Anterior cingulate cortex (tissue), 58 donors: ENCODE results near the gene SP7.
"Not testable (repeated sequence)": the region's sequence is repeated elsewhere in the genome, so short reads cannot be mapped to it uniquely, and the experiment has no call there.

Source experiments
- DNase-seq, 58 donors: peaks; one replicate each; lab custom pipeline; 2025; lab: John Stamatoyannopoulos, UW

SP7 gene

DNA sequence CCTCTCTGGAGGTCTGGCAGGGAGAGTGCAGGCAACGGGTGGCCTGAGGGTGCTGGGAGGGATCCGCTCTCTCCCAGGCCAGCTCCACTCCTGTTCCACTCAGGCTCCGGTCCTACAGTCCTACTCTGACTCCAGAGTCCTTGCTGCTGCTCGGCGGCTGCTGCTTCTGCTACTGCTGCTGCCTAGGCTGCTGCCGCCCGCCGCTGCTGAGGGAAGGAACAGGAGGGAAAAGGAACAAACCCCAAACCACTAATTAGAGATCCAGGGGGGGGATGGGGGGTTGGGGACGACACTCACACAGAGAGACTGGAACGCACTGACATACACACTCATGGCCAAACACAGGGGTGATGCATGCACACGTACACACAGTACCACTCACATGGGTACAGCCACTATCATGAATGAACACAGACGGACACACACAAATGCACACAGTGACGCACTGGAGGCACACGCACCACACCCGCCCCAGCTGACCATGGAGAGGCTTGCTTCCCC is at the start of gene SP7:
Gene SP7 (minus strand): TSS at position 174 of the 501 bp plus-strand sequence. CDS start 708 bp downstream, outside the sequence.
- no peak for DNase-seq

GRCh38 chr12:53383258-53383657 is 47.1 kb upstream of the SP7 start:
- no peak for DNase-seq

- peak in 18 of 58 donors; percentile 3 to 30 (median 10) for DNase-seq
Measured at GRCh38 chr12:53381731-53382630, 45.8 kb upstream of the SP7 start.

- DNase-seq, result peak in 1 of 58 donors; percentile 44
Measured at GRCh38 chr12:53380794-53381730, 44.9 kb upstream of the SP7 start.

DNA sequence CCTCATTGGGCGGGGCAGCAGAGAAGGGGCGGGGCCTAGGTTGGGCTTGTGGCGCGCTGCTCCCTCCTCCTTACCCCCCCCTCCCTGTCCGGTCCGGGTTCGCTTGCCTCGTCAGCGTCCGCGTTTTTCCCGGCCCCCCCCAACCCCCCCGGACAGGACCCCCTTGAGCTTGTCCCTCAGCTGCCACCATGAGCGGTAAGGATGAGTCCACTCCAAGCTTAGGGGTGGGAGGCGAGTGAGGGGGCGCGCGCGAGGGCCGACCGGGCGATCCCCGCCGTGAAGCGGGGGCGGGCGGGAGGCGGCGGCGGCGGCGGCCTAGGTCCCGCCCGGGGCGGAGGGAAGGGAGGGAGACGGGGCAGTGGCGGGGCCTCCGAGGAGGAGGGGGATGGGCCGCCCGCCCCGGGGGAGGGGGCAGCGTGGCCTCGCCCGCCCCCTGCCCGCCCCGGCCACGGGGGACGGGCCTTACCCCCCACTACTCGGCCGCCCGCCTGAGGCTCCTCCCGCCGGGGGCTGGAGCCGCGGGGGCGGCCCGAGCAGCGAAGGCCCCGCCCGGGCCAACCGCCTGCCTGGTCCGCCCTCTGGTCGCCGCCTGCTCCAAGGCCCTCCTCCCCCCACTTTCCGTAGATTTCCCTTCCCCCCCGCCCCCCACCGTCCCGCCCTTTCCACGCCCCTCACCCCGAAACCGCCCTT is 44.1 kb upstream of the SP7 start, which contains the start of gene SP1:
Gene SP1 (plus strand): TSS at position 73 of the 690 bp plus-strand sequence. CDS start 116 bp downstream, at position 189.
- DNase-seq, result peak in 55 of 58 donors; percentile 30 to 89 (median 80)

DNA sequence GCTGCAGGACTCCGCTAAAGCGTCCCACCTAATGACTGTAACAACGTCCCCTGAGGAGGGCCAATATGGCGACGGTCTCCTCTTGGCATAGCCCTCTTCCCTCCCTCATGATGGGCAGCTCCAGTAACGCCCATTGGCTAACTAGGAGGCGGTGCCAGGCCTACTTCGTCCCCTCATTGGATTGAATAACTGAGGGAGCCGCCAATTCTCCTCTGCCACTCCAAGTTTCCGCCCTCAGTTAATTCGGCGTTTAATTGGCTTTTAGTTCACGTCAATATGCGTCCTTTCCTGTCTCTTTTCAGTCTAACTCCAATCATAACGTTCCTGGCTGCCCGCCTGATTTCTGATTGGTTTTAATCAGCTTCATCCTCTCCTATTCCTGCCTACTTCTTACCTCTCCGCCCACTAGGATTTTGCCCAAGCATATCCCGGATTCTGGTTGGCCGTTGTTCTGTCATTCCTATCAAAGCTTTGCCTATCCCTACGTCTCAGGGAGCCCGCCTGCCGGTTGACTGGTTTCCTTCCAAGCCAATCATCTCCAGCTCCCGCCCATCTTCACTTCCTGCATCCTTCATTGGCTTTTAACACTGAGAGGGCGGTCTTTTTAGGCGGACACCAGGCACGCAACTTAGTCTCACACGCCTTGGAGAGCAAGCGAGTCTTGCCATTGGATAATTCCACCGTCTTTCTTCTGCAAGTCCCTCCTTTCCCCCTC is 43.4 kb upstream of the SP7 start:
- peak; percentile 76 to 100 (median 100) for DNase-seq

GRCh38 chr12:53378724-53379388 is 42.7 kb upstream of the SP7 start:
- peak in 1 of 58 donors; percentile 16 for DNase-seq

- DNase-seq, result no peak
Measured at GRCh38 chr12:53378222-53378621, 42.1 kb upstream of the SP7 start.

DNA sequence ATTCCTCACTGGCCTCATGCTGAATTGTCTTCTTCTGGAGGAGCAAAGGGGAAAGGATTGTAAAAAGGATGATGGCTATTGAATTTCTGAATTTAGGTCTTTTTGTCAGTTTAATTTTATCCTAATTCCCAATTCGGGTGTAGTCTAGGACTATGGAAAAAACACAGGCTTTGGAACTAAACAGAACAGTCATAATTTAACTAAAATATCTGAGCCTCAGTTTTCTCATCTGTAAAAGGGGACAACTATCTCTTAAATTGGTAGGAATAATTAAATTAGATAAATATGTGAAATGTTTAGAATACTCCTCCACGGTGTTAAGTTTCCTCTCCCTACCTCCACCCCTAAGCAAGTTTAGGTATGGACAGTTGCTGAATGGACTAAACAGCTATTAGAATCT is 40.6 kb upstream of the SP7 start:
- no peak for DNase-seq

DNA sequence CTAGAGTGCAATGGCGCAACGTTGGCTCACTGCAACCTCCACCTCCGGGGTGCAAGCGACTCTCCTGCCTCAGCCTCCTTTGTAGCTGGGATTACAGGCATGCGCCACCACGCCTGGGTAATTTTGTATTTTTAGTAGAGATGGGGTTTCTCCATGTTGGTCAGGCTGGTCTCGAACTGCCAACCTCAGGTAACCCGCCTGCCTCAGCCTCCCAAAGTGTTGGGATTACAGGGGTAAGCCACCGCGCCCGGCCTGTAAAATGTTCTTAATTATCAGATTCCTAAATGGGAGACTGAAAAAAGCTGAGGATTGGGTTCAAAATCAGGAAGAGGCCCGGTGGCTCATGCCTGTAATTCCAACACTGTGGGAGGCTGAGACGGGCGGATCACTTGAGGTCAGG is 38.1 kb upstream of the SP7 start:
- DNase-seq, result not testable (repeated sequence)

GRCh38 chr12:53373554-53374133 is 37.5 kb upstream of the SP7 start:
- DNase-seq, result not testable (repeated sequence)

DNA sequence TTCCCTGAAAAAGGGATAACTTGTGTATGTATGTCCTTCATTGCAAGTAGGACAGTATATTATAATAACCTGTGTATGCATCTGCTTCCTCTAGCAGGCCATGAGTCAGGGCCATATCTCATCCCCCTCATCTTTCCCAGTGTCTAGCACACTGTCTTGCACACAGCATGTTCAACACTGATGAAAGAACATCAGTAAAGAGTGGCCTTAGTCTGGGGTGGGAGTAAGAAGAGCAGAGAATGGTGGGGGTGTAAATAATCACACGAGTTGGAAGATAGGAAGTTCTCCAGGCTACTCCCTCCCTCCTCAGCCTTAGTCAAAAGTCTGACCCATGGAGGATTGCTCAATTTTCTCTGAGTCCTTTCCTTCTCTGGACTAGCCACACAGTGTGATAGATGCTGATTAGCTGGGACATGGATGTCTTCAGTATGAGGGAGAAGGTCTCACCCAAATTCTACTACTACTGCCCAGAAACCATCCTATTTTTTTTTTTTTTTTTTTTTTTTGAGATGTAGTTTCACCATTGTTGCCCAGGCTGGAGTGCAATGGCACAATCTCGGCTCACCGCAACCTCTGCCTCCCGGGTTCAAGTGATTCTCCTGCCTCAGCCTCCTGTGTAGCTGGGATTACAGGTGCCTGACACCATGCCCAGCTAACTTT is 29.2 kb upstream of the SP7 start:
- DNase-seq, result no peak

- not testable (repeated sequence) for DNase-seq
Measured at GRCh38 chr12:53361638-53362037, 25.5 kb upstream of the SP7 start.

GRCh38 chr12:53358836-53359419 is 22.8 kb upstream of the SP7 start:
- DNase-seq, result no peak

GRCh38 chr12:53355121-53355520 is 19.0 kb upstream of the SP7 start:
- DNase-seq, result no peak

- no peak for DNase-seq
Measured at GRCh38 chr12:53353257-53353655, 17.1 kb upstream of the SP7 start.
